ENCODE data around the gene DEPDC4.
"Not testable (repeated sequence)": the region's sequence is repeated elsewhere in the genome, so short reads cannot be mapped to it uniquely, and the experiment has no call there.

- TF ChIP-seq CTCF, POLR2AphosphoS5, POLR2A, EP300 (IDR thresholded peaks at IDR 0.05): not testable (repeated sequence)
Measured at GRCh38 chr12:100231873-100232272, 35.0 kb downstream of the DEPDC4 start.
